HG02973 (cell line): ENCODE results near the gene TMEM214.

Experiments
- ATAC-seq: cut with Tn5 transposase; IDR thresholded peaks from one replicate; pipeline ENCODE4 v1.9.1; 2021; ENCODE audit warnings: moderate library complexity; ENCODE audit not compliant: unreplicated experiment

Gene TMEM214

GRCh38 chr2:27083410-27084296 is 50.9 kb downstream of the TMEM214 start:
- ATAC-seq: no peak

DNA sequence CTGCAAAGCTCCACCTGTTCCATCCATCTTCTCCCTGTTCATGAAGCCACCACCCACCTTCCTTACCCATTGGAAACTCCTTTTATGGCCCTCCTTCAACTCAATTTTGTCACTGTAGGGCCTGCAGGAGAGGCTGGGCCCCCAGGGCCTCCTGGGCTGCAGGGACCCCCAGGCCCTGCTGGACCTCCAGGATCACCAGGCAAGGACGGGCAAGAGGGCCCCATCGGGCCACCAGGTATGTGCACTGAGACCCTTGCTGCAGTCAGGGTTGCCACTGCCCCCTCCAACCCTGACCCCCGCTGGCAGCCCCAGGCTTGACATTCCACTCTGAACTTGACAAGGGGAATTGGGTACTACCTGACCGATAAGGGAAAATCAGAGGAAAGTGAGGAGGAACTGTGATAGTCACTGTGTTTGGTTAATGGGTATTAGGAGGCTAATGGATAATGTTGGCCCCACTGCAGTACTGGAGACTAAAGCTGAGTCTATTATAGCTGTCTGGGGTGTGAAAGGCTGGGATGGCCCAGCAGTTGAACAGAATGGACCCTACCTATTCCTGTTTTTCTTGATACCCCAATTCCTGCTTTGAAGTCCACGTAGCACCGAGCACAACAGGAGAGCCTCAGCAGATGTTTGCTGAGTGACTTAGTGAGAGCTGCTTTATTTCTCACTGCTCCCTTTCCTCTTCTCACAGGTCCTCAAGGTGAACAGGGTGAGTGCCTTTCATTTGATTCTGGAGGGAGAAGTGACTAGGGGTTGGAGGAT is 51.7 kb downstream of the TMEM214 start:
- no peak for ATAC-seq

- ATAC-seq: no peak
Observed at GRCh38 chr2:27085062-27085672, 52.4 kb downstream of the TMEM214 start.

GRCh38 chr2:27085673-27086089 is 52.9 kb downstream of the TMEM214 start:
- no peak for ATAC-seq

GRCh38 chr2:27086090-27086723 is 53.4 kb downstream of the TMEM214 start:
- peak; percentile 75 for ATAC-seq

- peak; percentile 10 for ATAC-seq
Observed at GRCh38 chr2:27086724-27087593, 54.2 kb downstream of the TMEM214 start, which contains the start of gene KHK. KHK (plus strand) TSS chr2:27086772; CDS start chr2:27087260, 488 bp downstream.

DNA sequence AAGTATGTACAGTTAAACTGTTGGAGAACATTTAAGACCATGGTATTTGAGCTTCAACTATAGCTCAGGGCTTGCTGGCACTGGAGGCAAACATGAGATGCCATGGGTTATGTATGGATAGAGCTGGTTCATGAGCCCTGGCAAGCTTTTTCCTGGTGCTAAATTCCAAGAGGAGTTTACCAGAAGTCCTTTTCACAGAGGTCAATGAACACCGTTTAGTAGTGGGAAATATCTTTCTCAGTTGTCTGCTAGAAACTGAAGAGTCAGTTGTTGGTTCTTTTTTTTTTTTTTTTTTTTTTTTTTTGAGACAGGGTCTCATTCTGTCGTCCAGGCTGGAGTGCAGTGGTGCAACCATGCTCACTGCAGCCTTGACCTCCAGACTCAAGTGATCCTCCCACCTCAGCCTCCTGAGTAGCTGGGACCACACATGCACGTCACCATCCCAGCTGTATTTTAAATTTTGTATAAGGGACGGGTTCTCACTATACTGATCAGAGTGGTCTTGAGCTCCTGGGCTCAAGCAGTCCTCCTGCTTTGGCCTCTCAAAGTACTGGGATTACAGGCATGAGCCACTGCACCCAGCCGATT is 55.2 kb downstream of the TMEM214 start:
- no peak for ATAC-seq

DNA sequence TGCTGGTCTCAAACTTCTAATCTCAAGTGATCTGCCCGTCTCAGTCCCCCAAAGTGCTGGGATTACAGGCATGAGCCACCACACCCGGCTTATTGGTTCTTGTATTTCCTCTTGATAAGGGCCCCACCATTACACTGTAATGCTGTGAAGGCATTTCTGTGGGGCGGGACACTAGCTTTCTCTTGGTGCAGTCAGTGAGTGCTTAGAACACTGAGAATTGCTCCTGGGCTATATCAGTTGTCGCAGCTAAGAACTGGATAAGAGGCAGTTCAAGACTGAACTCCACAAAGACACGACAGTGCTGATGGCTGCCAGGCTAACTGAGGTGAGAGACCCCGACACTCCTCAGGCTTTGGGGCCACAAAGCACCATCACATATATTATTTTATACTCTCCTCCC is 55.9 kb downstream of the TMEM214 start:
- no peak for ATAC-seq

- no peak for ATAC-seq
Observed at GRCh38 chr2:27089111-27089954, 56.6 kb downstream of the TMEM214 start.
